Omental fat pad (tissue), 4 donors: Measurements from ENCODE around the gene TMX2. TPM values are rescaled to one million over a fixed set of nuclear protein-coding genes. Genes with fewer than 3 reads are reported as not detected.

Experiments
- ATAC-seq: fragments of 150-250 bp; one replicate; pipeline ENCODE4 v1.9.1; 2016; ENCODE audit warnings: mild to moderate bottlenecking, moderate library complexity; ENCODE audit not compliant: low FRiP score
- DNase-seq: peaks from one replicate; pipeline ENCODE4 v3.0.0-alpha.2; 2019; ENCODE audit warnings: low spot score
- total RNA-seq, 4 donors: library from RNA; depleted of rRNA; stranded (reverse); fragments of >200 nt; gene quantifications; one replicate each; pipeline ENCODE4 v1.1.0, GENCODE V29; 2016
- TF ChIP-seq, protein P1 (sequence below), 3 donors: fragments of 450-650 bp; IDR thresholded peaks; one replicate each; pipeline ENCODE4 v1.5.1; 2016 to 2017; ENCODE audit warnings: antibody characterized with exemption in 3 of 3, mild to moderate bottlenecking in 3 of 3, moderate library complexity in 2 of 3

TMX2 gene
- total RNA-seq, 4 donors from 2014 or later = 49.0 to 73.9 (median 68.8) TPM

DNA sequence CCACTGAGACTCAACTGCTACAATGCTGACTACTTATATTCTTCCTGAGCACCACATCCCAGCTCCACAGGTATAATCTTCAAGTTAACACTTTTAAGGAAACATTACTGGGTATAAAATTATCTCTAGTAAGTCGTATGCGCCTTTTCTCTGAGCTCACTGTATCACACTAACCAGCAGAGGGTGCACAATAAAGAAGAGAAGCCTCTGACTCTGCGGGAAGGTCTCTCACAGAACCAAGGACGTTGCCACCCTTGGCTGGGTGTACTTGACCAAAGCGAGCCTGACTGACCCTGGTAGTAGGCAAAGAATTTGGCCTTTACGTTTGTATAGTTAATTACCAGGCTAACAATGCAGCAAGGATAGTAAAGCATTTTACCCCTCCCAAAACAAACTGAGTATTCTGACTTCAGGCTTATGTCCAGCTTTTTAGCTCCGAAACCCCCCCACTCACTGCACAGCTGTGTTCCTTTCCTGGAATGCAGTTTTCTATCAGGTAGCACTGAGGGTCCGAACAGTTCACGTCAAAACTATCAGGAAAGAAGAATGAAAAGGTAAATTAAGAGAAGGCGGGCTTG, 39.4 kb downstream of the TMX2 start, which contains the start of gene BTBD18:
Gene BTBD18, minus strand, starts transcription at position 144 of the 578 bp plus-strand sequence. CDS start 631 bp downstream, outside the sequence.
- ATAC-seq = no peak
- no peak for DNase-seq
- TF ChIP-seq, protein P1, sequence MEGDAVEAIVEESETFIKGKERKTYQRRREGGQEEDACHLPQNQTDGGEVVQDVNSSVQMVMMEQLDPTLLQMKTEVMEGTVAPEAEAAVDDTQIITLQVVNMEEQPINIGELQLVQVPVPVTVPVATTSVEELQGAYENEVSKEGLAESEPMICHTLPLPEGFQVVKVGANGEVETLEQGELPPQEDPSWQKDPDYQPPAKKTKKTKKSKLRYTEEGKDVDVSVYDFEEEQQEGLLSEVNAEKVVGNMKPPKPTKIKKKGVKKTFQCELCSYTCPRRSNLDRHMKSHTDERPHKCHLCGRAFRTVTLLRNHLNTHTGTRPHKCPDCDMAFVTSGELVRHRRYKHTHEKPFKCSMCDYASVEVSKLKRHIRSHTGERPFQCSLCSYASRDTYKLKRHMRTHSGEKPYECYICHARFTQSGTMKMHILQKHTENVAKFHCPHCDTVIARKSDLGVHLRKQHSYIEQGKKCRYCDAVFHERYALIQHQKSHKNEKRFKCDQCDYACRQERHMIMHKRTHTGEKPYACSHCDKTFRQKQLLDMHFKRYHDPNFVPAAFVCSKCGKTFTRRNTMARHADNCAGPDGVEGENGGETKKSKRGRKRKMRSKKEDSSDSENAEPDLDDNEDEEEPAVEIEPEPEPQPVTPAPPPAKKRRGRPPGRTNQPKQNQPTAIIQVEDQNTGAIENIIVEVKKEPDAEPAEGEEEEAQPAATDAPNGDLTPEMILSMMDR (IDR thresholded peaks at IDR 0.05) = no peak

DNA sequence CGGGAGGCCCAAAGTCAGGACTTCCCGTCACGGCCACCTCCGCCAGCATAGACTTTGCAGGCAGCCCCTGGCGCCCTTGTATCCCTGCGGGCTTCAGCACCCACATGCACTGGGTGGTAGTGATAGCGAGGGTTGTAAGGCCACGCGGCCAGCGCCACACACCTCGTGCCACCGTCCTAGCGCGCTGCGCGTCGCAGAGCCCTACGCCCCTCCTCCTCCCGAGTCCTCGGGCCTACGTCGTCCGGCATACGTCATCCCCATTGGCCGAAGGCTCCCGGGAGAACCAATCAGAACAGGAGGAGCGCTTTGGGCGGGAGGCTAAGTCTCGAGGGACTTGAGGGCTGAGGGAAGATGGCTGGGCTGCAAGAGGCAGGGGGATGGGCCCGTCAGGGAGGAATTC, 40.6 kb downstream of the TMX2 start:
- ATAC-seq (no peak), DNase-seq (no peak)
- TF ChIP-seq, protein P1 (IDR thresholded peaks at IDR 0.05) = no peak

DNA sequence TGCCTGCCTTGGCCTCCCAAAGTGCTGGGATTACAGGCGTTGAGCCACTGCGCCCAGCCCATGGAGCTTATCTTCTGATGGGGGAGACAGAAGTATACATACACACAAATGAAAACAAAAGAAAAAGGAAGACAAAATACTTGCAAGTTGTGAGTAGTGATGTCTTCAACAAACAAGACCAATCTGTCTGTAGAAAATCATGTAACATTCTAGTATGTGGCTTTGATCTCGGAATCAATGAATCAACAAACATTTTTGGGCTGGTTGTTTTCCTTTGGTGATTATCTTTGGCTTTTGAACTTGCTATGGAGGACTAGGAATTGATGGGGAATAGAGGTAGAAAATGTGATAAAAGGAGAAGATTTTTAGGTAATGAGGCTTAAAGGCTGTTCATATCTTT, 45.8 kb downstream of the TMX2 start:
- TF ChIP-seq, protein P1 (IDR thresholded peaks at IDR 0.05) = no peak
- no peak for ATAC-seq
- DNase-seq = no peak

DNA sequence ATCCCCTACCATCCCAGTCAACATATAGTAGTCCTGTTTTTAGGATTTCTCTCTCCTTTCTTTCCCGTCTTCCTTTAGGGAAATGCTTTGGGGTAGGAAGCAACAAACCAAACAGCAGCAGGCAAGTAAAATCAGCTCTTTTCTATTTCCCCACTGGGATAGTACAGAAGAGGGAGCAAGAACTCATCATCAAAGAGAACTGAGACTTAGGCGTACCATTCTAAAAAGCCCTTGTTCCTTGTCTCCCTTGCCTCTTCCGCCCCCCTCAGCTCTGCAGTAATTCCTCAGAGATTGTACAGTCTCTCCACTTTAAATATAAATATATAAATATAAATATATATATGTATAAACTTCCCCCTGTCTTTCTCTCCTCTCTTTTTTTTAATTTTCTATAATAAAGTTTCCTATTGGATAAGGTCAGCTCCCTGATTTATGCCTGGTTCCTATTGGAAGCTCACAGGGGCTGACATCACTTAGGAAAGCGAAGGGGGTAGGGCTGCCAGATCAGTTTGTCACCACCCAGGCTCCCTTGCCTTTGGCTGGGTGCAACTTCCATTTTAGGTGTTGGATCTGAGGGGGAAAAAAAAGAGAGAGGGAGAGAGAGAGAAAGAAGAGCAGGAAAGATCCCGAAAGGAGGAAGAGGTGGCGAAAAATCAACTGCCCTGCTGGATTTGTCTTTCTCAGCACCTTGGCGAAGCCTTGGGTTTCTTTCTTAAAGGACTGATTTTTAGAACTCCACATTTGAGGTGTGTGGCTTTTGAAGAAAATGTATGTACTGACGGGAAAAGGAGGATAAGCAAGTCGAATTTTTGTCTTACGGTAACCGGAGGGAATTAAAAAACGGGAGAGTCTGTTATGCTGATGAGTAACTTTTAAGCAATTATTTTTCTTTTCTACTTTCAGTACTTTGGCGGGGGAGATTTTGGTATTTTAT, 49.2 kb downstream of the TMX2 start, which contains the start of gene CTNND1:
Gene CTNND1, plus strand, starts transcription at position 502 of the 934 bp plus-strand sequence. CDS start 29,677 bp downstream, outside the sequence.
- TF ChIP-seq, protein P1 (IDR thresholded peaks at IDR 0.05) = no peak
- ATAC-seq = peak; percentile 99
- no peak for DNase-seq

DNA sequence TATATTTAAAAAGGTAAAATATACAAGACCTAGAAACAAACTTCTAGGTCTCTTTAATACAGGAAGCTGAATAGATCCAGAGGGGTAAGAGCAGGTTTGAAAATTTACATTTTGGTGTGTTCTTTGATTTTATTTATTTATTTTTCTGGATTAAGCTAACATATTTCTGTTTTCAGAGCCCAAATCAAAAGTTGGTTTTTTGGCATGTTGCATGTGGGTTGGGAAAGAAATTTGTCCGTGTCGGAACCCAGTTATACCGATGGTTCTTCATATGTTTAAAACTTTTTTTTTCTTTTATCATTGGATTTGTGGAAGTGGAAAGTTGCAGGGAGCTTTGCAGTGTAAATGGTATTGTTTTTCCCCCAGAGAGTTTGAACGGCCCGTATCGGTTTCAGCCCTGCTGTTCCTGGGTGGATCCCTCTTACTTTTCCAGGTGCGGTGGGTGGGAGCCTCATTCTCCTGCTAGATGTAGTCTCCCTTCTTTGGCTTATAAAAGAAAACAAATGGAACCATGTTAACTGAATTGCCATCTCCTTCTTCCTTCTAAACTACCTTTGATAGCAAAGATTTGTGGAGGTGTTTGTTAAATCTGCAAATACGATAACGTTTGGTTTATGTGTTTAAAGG, 50.0 kb downstream of the TMX2 start:
- no peak for DNase-seq
- TF ChIP-seq, protein P1 (IDR thresholded peaks at IDR 0.05) = no peak
- ATAC-seq = no peak

DNA sequence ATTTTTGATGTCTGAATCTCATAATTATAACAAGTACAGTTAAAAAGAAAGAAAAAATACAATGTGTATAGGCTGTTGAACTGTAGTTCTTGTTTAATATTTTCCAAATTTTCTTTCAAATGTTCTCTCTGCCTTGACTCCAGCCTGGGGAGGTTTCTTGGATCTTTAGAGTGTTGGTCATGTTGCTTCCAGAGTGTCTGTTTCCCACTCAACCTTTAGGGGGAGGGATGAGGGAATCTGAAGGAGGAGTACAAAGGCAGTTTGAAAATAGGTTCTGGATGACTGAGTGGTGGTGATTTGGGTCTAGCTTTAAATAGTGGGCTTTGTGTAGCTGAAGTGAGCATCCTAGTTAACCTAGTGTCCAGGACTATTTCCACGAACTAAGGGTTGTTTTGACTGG, 51.2 kb downstream of the TMX2 start:
- ATAC-seq (peak; percentile 49), DNase-seq (no peak)
- TF ChIP-seq, protein P1 (IDR thresholded peaks at IDR 0.05) = no peak
